GM18870 (cell line): ENCODE measurements around the gene THSD4.
"Not testable (repeated sequence)": the region's sequence is repeated elsewhere in the genome, so short reads cannot be mapped to it uniquely, and the experiment has no call there.

Source experiments
- ATAC-seq: cut with Tn5 transposase; IDR thresholded peaks from one replicate; pipeline ENCODE4 v1.9.1; 2021; ENCODE audit warnings: moderate library complexity; ENCODE audit not compliant: unreplicated experiment

THSD4 gene

GRCh38 chr15:71725207-71725955 lies 610.1 kb downstream of the THSD4 start:
- not testable (repeated sequence) for ATAC-seq

DNA sequence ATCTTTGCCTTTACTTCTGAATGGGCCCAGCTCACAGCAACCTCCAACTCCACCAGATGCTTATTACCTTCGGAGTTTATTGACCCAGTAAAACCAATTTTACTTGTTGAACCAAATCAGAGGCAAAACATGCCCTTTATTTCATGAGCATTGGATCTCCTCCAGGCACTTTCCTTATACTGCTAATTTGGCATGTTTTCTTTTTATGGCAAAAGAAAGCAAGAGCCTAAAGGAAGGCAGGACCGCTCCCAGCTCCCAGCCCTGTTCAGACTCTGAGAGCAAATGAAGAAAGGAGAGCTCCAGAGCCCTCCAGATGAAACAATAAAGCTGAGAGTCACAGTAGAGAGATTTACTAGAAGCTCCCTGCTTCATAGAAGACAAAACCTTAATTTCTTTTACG lies 613.6 kb downstream of the THSD4 start:
- no peak for ATAC-seq

DNA sequence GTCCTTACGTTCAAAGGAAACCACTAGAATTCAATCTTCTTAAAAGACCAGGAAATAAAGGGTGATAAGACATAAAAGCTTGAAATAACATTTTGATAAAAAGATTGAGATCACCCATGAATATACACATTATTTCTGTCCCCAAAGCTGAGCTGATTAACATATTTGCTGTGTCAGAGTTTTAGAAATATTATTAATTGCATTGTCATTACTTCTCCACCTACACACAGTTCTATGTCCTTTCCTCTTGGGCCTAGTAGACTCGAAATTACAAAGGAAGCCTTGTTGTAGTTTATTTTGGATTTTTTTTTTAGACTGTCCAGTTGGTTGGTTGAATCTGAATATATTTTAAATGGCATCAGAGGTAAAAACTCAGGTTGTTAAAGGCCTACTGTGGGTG lies 614.0 kb downstream of the THSD4 start:
- ATAC-seq: no peak

DNA sequence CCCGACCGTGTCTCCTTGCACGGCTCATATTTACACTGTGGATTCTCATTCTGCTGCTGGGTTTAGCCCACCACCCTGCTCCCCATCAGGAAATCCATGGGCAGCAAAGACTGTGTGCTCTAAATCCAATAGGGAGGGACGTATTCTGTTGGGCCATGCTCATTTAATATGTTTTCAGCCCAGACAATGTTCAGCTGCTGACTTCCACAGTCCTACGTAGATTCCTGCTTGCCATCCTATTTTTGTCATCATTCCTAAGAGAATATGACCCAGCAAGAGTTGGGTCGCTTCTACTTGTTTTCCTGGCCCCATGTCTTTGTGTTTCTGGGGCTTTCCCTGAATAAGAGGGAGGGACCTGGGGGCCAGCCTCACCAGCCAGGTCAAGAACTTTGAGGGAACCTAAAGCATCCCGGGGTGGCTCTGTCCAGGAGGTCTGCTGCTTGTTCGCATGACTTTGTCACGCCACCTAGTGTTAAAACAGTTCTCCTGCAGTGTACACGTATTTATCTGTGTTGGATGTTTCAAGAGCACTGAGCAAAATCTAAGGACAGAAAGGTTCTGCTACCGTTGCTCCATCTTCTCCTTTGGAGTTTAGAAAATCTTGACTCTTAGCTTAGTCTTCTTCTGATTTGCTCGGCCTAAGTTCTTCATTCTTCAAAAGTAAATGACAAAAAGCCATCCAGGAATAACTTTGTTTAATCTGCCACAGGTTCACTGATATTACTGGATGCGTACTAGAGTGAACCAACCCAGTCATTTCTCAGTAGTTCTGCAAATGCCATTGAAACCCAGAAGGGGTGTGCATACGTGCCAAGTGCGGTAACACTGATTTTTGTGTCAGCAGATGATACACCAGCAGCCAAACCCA lies 615.2 kb downstream of the THSD4 start:
- ATAC-seq: no peak

GRCh38 chr15:71732636-71733035 lies 617.4 kb downstream of the THSD4 start:
- no peak for ATAC-seq

DNA sequence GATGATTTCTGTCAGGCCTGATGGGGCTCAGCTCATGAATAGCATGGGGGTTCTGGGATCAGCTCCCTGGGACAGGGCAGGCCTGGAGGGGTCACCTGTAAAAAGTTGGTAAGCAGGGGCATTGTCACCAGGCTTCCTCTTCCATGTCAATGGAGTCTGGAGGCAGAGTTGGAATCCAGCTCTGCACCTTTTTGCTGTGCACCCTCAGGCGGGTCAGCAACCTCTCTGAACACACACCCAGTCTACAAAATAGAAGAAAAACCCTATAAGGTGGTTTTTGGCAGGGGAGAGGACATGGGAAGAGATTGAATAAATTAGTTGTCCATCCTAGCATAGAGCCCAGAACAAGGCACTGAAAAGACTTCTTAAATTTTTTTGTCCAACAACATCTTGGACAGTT lies 617.9 kb downstream of the THSD4 start:
- no peak for ATAC-seq

DNA sequence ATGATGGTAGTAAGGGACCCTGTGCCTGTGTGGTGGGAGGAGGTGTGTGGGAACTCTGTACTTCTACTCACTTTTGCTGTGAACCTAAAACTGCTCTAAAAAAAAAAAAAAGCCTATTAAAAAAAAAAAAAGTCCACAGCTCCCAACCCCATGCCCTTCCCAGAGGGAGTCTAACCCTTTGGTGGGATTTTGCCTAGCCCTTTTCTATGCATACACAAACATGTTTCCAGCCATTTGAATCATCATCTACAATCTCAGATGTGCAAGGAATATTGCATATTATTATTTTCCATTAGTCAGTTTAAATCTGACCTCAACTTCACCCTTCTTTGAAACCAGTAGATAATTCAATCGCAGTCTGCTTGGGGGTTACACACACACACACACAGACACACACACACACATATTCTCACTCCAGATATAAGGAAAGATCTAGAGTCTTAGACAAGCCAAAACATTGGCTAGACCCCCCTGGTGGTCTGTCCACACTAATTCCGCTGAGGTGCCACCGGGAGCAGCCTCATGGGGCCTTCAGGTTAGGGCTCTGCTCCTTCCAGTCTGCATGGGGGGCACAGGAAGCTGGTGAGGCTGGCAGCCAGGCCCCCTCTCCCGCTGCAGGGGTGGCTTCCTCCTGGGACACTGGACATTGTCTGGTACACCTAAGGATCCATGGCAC lies 619.6 kb downstream of the THSD4 start:
- ATAC-seq: no peak

DNA sequence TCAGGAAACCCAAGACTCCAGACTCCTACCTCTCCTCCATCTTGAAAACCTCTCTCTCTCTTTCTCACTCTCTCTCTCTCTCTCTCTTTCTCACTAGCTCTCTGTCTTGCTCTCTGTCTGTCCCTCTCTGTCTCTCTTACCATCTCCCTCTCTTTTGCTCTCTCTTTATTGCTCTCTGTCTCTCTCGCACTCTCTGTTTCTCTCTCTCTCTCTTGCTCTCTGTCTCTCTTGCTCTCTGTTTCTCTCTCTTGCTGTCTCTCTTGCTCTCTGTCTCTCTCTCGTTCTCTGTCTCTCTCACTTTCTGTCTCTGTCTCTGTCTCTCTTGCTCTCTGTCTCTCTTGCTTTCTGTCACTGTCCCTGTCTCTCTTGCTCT lies 620.1 kb downstream of the THSD4 start:
- no peak for ATAC-seq

DNA sequence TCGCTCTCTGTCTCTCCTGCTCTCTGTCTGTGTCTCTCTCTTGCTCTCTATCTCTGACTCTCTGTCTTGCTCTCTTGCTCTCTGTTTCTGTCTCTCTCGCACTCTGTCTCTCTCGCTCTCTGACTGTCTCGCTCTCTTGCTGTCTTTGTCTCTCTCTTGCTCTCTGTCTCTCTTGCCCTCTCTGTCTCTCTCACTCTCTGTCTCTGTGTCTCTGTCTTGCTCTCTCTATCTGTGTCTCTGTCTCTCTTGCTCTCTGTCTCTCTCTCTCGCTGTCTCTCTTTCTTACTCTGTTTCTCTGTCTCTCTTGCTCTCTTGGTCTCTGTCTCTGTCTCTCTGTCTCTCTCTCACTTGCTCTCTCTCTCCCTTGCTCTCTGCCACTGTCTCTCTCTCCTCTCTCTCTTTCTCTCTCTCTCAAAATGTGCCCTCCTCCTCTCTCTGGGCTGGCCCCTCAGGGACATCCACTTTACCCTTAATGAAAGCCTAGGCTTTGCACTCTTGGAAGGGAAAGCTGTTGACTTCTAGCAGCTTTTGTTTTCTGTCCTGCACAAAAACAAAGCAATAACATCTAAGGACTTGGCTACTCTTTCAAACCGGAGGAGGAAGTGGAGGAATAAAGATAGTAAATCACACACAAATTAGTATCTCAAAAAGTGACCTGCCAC lies 621.1 kb downstream of the THSD4 start:
- ATAC-seq: no peak

DNA sequence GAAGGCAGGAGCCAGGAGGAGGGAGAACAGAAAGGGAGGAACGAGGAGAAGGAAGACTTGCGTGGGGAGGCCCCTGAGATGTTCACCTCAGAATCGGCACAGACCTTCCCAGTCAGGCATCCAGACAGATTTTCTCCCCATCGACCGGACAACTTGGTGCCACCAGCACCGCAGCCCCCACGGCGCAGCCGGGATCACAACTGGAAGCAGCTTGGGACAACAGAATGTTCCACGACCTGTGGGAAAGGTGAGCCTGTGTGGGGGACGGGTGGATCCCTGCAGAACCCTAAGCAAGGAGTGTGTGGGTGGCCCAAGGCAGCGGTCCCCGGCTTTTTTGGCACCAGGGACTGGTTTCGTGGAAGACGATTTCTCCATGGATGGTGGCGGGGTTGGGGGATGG lies 622.5 kb downstream of the THSD4 start:
- ATAC-seq: no peak

GRCh38 chr15:71739355-71739754 lies 624.1 kb downstream of the THSD4 start:
- no peak for ATAC-seq

DNA sequence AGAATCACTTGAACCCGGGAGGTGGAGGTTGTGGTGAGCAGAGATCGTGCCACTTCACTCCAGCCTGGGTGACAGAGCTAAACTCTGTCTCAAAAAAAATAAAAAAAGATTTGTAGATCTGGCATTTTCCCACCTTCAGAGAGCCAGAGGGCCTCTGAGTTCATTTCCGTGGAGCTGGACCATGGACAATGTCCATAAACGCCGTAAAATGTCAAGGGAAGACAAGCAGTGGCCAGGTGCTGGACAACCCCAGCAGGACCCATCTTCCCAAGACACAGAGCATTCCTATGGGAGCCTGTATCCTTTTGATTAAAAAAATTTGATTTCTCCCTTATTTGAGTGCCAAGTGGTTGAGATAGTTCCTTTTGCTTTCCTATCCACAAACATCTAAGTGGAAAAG lies 627.7 kb downstream of the THSD4 start:
- no peak for ATAC-seq

DNA sequence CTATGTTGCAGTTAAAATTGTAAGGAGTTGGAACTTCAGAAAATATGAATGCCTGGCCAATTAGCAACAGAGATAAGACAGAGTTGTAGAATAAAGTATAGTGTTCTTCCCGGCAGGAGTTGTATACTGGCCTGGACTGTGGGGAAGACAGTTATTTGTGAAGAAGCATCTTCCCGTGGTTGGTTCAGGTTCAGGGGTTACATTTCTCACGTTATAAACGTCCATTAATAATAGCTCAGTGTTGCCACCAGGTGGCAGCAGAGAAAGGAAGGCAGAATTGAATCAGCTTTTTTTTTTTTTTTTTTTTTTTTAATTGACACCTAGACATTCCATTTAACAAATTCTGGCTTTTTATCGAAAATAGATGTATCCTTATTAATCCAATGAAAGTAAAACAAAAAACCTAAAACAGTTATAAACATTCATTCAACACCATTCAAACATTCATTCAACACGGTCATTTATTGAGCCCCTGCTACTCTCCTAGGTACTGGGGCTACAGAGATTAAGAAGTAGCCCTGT lies 628.7 kb downstream of the THSD4 start:
- ATAC-seq: no peak

GRCh38 chr15:71746719-71747118 lies 631.4 kb downstream of the THSD4 start:
- ATAC-seq: no peak

GRCh38 chr15:71747128-71748083 lies 632.1 kb downstream of the THSD4 start:
- ATAC-seq: no peak

GRCh38 chr15:71748293-71748718 lies 633.0 kb downstream of the THSD4 start:
- no peak for ATAC-seq

DNA sequence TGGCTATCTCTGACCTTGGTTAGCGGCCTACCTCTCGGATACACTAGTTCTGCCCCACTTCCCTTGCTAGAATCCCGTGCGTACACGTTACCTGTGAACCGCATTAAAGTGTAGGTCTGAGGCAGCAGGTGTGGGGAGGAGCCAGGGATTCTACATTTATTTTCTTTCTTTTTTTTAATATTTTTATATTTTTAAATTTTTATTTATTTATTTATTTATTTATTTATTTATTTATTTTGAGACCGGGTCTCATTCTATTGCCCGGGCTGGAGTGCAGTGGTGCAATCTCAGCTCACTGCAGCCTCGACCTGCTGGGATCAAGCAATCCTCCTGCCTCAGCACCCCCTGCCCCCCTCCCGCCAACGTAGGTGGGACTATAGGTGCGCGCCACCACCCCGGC lies 634.2 kb downstream of the THSD4 start:
- ATAC-seq: no peak

- no peak for ATAC-seq
These were observed 636.9 kb downstream of the THSD4 start for GRCh38 chr15:71752128-71752527.

- ATAC-seq: no peak
These were observed 637.5 kb downstream of the THSD4 start for GRCh38 chr15:71752604-71753289.
